Activated T-cell treated with anti-CD3 and anti-CD28 coated beads, Interleukin-2, amount 50 U/mL, for 72 hours (primary cell): Measurements from ENCODE around the gene RND1. TPM values are rescaled to one million over a fixed set of nuclear protein-coding genes. Genes with fewer than 3 reads are reported as not detected.

Source experiments
- ATAC-seq, 2 donors: fragments of 150-1000 bp; cut with Tn5 transposase; replicated peaks in 1 of 2; 2 replicates each; pipeline ENCODE4 v1.10.0; 2021; ENCODE audit warnings: moderate library complexity in 2 of 2, mild to moderate bottlenecking in 1 of 2
- DNase-seq, 2 donors: peaks; one replicate each; pipeline ENCODE4 v3.0.0; 2021 to 2022; ENCODE audit warnings: mixed read lengths in 1 of 2
- H3K27ac Mint-ChIP-seq: one replicate; pipeline ENCODE4 v1.8.0; 2022; ENCODE audit warnings: mild to moderate bottlenecking, moderate library complexity, mixed read lengths
- H3K27me3 Mint-ChIP-seq: one replicate; pipeline ENCODE4 v1.8.0; 2022; ENCODE audit warnings: low read depth, mixed read lengths
- H3K36me3 Mint-ChIP-seq, 2 donors: one replicate each; pipeline ENCODE4 v1.8.0; 2022; ENCODE audit warnings: mixed read lengths in 2 of 2, mild to moderate bottlenecking in 1 of 2; ENCODE audit not compliant: insufficient read depth in 2 of 2
- H3K4me1 Mint-ChIP-seq: one replicate; pipeline ENCODE4 v1.8.0; 2022; ENCODE audit warnings: low read depth, mixed read lengths
- H3K4me3 Mint-ChIP-seq, 2 donors: one replicate each; pipeline ENCODE4 v1.8.0; 2022; ENCODE audit warnings: mild to moderate bottlenecking in 2 of 2, mixed read lengths in 2 of 2, moderate library complexity in 2 of 2
- H3K9me3 Mint-ChIP-seq, 2 donors: one replicate each; pipeline ENCODE4 v1.8.0; 2022; ENCODE audit warnings: mixed read lengths in 2 of 2
- total RNA-seq, 2 donors: library from RNA; stranded (reverse); gene quantifications; one replicate each; pipeline ENCODE4 v1.2.3, GENCODE V29; 2022

The RND1 gene
- total RNA-seq, 2 donors from 2014 or later, result 4.5 to 5.5 TPM

GRCh38 chr12:48818831-48819590 lies 46.7 kb downstream of the RND1 start:
- DNase-seq, result peak in 1 of 2 donors; percentile 25
- Mint-ChIP-seq H3K4me1 (peaks cover 29% of the 10 kb centered on the region), H3K4me3 (peak overlapping the region; percentile 66 to 83), H3K27me3 (peaks cover 22% of the 10 kb centered on the region), H3K27ac (no peak overlapping the region), H3K36me3 (no peaks in the 10 kb centered on the region), H3K9me3 (no peaks in the 10 kb centered on the region)
- ATAC-seq, result peak; percentile 3 to 10

- ATAC-seq (peak; percentile 63 to 65), DNase-seq (peak; percentile 83 to 88)
- Mint-ChIP-seq H3K4me3 (peak within 1 kb of the TSS; percentile 86 to 96), H3K4me1 (peaks cover 34% of the 10 kb centered on the region), H3K36me3 (no peaks in the 10 kb centered on the region), H3K27ac (no peak within 1 kb of the TSS), H3K27me3 (peaks cover 22% of the 10 kb centered on the region), H3K9me3 (no peaks in the 10 kb centered on the region)
These were observed 47.5 kb downstream of the RND1 start, which contains the start of gene CACNB3 for GRCh38 chr12:48817873-48818830. CACNB3 (plus strand) TSS chr12:48818496; CDS start chr12:48818930, 434 bp downstream.

DNA sequence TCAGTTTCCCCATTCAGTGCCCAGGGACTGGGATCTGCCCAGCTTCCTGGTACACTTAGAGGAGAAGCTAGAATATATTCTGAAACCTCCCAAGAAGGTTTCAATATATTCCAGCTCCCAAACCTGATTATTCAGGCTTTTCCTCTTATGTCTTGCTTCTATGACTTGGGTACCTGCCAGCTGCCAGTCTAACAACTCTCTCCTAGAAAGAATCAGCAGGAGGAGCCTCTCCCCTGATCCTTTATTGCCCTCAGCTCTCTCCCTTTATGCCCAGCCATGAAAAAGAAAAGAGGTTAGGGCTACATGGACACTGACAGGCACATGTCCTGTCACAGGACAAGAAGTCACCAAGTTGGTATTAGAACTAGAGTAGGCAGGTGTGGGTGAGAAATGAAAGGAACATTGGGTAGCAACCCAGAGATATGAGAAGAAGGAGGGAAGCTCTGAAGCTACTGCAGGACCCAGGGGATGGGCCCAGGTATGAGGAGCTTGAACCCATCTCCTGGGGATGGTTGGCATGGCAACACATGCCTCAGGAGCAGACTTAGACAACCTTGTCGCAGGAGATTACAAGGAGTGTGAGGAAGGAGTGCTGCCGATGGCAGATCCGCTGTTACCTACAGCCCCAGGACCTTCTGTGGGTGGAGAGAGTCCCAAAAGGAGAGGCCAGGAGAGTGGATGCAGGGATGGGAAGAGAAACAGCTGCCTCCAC lies 49.4 kb downstream of the RND1 start:
- H3K36me3 Mint-ChIP-seq, result no peaks in the 10 kb centered on the region

DNA sequence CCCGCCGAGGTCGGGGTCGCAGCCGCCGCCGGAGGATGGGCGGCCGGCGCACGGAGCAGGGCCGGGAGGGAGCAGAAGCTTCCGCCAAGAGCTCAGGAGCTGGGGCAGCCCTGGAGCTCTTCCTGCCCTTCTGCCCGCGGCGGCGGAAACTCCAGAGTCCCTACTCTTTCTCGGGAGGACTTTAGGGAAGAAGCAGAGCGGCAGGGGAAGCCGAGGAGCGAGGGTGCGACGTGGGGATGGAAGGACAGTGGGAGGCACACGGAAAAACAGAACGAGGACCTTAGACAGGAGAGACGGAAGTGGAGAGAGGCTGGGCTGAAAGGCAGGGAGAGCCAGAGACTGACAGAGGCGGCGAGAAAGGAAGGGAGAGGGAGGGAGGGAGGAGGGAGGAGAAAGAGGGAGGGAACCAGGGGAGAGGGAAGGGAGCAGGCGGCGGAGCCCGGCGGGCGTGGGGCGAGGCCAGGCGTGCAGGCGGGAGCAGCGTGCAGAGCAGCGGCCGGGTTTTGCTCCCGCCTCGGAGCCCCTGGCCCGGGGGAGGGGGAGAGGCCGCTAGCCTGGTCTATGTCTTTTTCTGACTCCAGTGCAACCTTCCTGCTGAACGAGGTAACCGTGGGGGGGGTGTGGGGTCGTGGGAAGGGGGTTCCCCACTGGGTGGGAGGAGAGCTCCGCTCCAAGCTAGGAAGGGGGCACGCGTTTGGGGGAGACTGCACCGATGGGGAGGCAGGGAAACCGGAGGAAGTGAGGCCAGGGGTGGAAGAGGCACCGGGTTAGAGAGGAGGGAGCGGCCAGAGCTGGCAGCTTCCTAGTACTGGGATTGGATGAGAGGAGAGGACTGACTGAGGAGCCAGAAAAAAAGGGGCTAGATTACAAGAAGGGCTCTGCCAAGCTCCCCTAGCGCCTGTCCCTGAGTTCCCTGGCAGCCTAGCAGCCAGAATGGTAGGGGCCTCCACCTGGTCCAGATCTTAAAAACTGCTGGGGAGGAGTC lies 50.3 kb downstream of the RND1 start:
- ATAC-seq (peak; percentile 50 to 57), DNase-seq (peak; percentile 38 to 50)
- peak overlapping the region; percentile 54 for H3K27ac Mint-ChIP-seq
- no peaks in the 10 kb centered on the region for H3K9me3 Mint-ChIP-seq
- H3K4me1 Mint-ChIP-seq, result peaks cover 39% of the 10 kb centered on the region
- peak overlapping the region; percentile 86 to 96 for H3K4me3 Mint-ChIP-seq
- H3K36me3 Mint-ChIP-seq, result no peaks in the 10 kb centered on the region
- peaks cover 22% of the 10 kb centered on the region for H3K27me3 Mint-ChIP-seq

More for the DNA sequence above, 49.4 kb downstream of the RND1 start:
- H3K4me1 Mint-ChIP-seq, result peaks cover 39% of the 10 kb centered on the region
- H3K4me3 Mint-ChIP-seq, result peak overlapping the region; percentile 86 to 96
- peaks cover 22% of the 10 kb centered on the region for H3K27me3 Mint-ChIP-seq
- H3K27ac Mint-ChIP-seq, result no peak overlapping the region
- DNase-seq, result no peak
- no peak for ATAC-seq
- no peaks in the 10 kb centered on the region for H3K9me3 Mint-ChIP-seq

GRCh38 chr12:48814262-48815125 lies 51.2 kb downstream of the RND1 start:
- Mint-ChIP-seq H3K27ac (no peak overlapping the region), H3K27me3 (peaks cover 22% of the 10 kb centered on the region)
- peak; percentile 83 to 86 for ATAC-seq

GRCh38 chr12:48813465-48814261 lies 52.0 kb downstream of the RND1 start:
- H3K27ac Mint-ChIP-seq, result no peak overlapping the region
- H3K4me1 Mint-ChIP-seq, result peaks cover 39% of the 10 kb centered on the region
- peaks cover 22% of the 10 kb centered on the region for H3K27me3 Mint-ChIP-seq
- H3K9me3 Mint-ChIP-seq, result no peaks in the 10 kb centered on the region
- H3K4me3 Mint-ChIP-seq, result peak overlapping the region; percentile 86 to 96
- ATAC-seq (no peak), DNase-seq (no peak)
- no peaks in the 10 kb centered on the region for H3K36me3 Mint-ChIP-seq

More at GRCh38 chr12:48814262-48815125, 51.2 kb downstream of the RND1 start:
- Mint-ChIP-seq H3K4me3 (peak overlapping the region; percentile 86 to 96), H3K4me1 (peaks cover 39% of the 10 kb centered on the region), H3K36me3 (no peaks in the 10 kb centered on the region), H3K9me3 (no peaks in the 10 kb centered on the region)
- peak; percentile 90 to 96 for DNase-seq

GRCh38 chr12:48812389-48812788 lies 53.3 kb downstream of the RND1 start:
- H3K4me1 Mint-ChIP-seq, result peaks cover 34% of the 10 kb centered on the region
- no peak overlapping the region for H3K27ac Mint-ChIP-seq
- H3K36me3 Mint-ChIP-seq, result no peaks in the 10 kb centered on the region
- H3K27me3 Mint-ChIP-seq, result peaks cover 14% of the 10 kb centered on the region
- H3K4me3 Mint-ChIP-seq, result peak overlapping the region; percentile 30 to 32
- DNase-seq (no peak), ATAC-seq (no peak)
- H3K9me3 Mint-ChIP-seq, result no peaks in the 10 kb centered on the region

GRCh38 chr12:48811437-48812090 lies 54.1 kb downstream of the RND1 start:
- Mint-ChIP-seq H3K27ac (no peak overlapping the region), H3K9me3 (no peaks in the 10 kb centered on the region), H3K4me1 (peaks cover 29% of the 10 kb centered on the region)

GRCh38 chr12:48810903-48811431 lies 54.7 kb downstream of the RND1 start:
- H3K4me1 Mint-ChIP-seq, result peaks cover 23% of the 10 kb centered on the region
- no peak overlapping the region for H3K27ac Mint-ChIP-seq
- ATAC-seq (no peak), DNase-seq (no peak)
- H3K4me3 Mint-ChIP-seq, result no peak overlapping the region
- H3K27me3 Mint-ChIP-seq, result peaks cover under 1% of the 10 kb centered on the region
- H3K36me3 Mint-ChIP-seq, result no peaks in the 10 kb centered on the region
- H3K9me3 Mint-ChIP-seq, result no peaks in the 10 kb centered on the region

More at GRCh38 chr12:48811437-48812090, 54.1 kb downstream of the RND1 start:
- Mint-ChIP-seq H3K27me3 (peaks cover 6% of the 10 kb centered on the region), H3K4me3 (no peak overlapping the region), H3K36me3 (no peaks in the 10 kb centered on the region)
- no peak for ATAC-seq
- DNase-seq, result no peak

DNA sequence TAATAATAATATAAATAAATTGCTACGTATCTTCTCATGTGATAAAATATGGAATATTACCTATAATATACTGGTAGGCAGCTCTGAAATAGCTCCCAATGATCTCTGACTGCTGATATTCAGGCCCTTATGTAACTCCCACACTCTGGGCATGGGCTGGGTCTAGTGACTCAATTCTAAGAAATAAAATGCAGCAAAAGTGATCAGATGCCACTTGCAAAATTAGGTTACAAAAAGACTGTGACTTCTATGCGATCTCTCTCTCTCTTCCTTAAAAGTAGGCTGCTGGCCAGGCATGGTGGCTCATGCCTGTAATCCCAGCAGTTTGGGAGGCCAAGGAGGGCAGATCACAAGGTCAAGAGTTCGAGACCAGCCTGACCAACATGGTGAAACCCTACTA lies 57.7 kb downstream of the RND1 start:
- ATAC-seq (no peak), DNase-seq (no peak)
- Mint-ChIP-seq H3K4me1 (peaks cover 12% of the 10 kb centered on the region), H3K9me3 (no peaks in the 10 kb centered on the region), H3K27me3 (no peaks in the 10 kb centered on the region), H3K4me3 (no peak overlapping the region), H3K36me3 (no peaks in the 10 kb centered on the region), H3K27ac (no peak overlapping the region)
